Activated CD8-positive, alpha-beta T cell treated with anti-CD3 and anti-CD28 coated beads for 36 hours (primary cell): ENCODE results near the gene RUVBL1. TPM values are rescaled to one million over a fixed set of nuclear protein-coding genes. Genes with fewer than 3 reads are reported as not detected.

Experiments
- ATAC-seq: fragments of 200-7000 bp; cut with Tn5 transposase; one replicate; pipeline ENCODE4 v1.10.0; 2021; ENCODE audit warnings: mild to moderate bottlenecking, moderate library complexity
- CTCF ChIA-PET: fragments of 350-600 bp; sonication (Branson Sonifier 250); formaldehyde crosslinking; loops from one replicate; lab custom pipeline; 2021; ENCODE audit warnings: antibody characterized with exemption; lab: Charles Lee
- POLR2A ChIA-PET: fragments of 350-600 bp; sonication (Branson Sonifier 250); formaldehyde crosslinking; loops from one replicate; lab custom pipeline; 2021; ENCODE audit warnings: antibody characterized with exemption; lab: Charles Lee
- DNase-seq: peaks from one replicate; pipeline ENCODE4 v3.0.0-alpha.2; 2020
- H3K27ac Mint-ChIP-seq: one replicate; pipeline ENCODE4 v1.8.0; 2021; ENCODE audit warnings: mild to moderate bottlenecking, mixed read lengths
- H3K27me3 Mint-ChIP-seq: one replicate; pipeline ENCODE4 v1.8.0; 2021; ENCODE audit warnings: mixed read lengths
- H3K36me3 Mint-ChIP-seq: one replicate; pipeline ENCODE4 v1.8.0; 2021; ENCODE audit warnings: low read depth, mixed read lengths
- H3K4me1 Mint-ChIP-seq: one replicate; pipeline ENCODE4 v1.8.0; 2021; ENCODE audit warnings: low read depth, mixed read lengths
- H3K4me3 Mint-ChIP-seq: one replicate; pipeline ENCODE4 v1.8.0; 2021; ENCODE audit warnings: mild to moderate bottlenecking, moderate library complexity, mixed read lengths
- H3K9me3 Mint-ChIP-seq: one replicate; pipeline ENCODE4 v1.8.0; 2021; ENCODE audit warnings: mixed read lengths
- intact Hi-C: fragments of 100-400 bp; cut with micrococcal nuclease; formaldehyde crosslinking; loops from one replicate; pipeline ENCODE4 v1.10.0; 2022
- total RNA-seq, 2 experiments: library from RNA; stranded (reverse); gene quantifications; one replicate each; pipeline ENCODE4 v1.2.3, GENCODE V29; 2021
- TF ChIP-seq, protein P1 (sequence below): fragments of 200-600 bp; IDR thresholded peaks from one replicate; pipeline ENCODE4 v1.8.0; 2022; ENCODE audit warnings: antibody characterized with exemption, mild to moderate bottlenecking

RUVBL1 gene
- total RNA-seq, 2 experiments from 2014 or later, result 99.0 to 99.5 TPM

DNA sequence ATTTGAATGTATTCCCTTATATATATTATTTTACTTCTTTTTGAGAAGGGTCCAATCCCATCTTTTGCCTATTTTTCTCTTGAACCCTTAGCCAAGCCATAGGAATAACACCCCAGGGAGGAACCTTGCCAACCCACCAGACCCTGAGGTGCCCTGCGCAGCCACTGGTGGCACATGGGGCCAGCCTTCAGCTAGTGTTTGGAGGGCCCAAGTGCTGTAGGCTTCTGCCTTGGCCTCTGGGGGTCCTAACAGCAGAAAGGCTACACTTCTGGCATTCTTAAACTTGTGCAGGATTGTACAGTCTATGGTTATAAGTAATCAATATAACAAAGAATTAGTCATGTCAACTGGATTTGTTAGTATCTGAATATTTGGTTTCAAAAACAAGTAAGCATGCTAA is 34.5 kb downstream of the RUVBL1 start:
- H3K27me3 Mint-ChIP-seq, result no peaks in the 10 kb centered on the region
- ChIA-PET CTCF (interaction anchor here (1.4 kb wide), 1 partner anchor 44 kb away, joined by 6 read pairs; no protein-coding TSS in a partner anchor), POLR2A (no interaction called here)
- no peak for ATAC-seq
- peaks cover 41% of the 10 kb centered on the region for H3K36me3 Mint-ChIP-seq
- TF ChIP-seq, protein P1, sequence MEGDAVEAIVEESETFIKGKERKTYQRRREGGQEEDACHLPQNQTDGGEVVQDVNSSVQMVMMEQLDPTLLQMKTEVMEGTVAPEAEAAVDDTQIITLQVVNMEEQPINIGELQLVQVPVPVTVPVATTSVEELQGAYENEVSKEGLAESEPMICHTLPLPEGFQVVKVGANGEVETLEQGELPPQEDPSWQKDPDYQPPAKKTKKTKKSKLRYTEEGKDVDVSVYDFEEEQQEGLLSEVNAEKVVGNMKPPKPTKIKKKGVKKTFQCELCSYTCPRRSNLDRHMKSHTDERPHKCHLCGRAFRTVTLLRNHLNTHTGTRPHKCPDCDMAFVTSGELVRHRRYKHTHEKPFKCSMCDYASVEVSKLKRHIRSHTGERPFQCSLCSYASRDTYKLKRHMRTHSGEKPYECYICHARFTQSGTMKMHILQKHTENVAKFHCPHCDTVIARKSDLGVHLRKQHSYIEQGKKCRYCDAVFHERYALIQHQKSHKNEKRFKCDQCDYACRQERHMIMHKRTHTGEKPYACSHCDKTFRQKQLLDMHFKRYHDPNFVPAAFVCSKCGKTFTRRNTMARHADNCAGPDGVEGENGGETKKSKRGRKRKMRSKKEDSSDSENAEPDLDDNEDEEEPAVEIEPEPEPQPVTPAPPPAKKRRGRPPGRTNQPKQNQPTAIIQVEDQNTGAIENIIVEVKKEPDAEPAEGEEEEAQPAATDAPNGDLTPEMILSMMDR, result no peak
- intact Hi-C loops, result loop anchor here (10.0 kb wide), 1 partner anchor 406 kb away; the partner anchor contains the start of gene GATA2
- H3K9me3 Mint-ChIP-seq, result no peaks in the 10 kb centered on the region
- no peak for DNase-seq
- no peaks in the 10 kb centered on the region for H3K4me1 Mint-ChIP-seq
- no peak overlapping the region for H3K4me3 Mint-ChIP-seq
- H3K27ac Mint-ChIP-seq, result no peak overlapping the region

GRCh38 chr3:128084675-128085021 is 39.0 kb downstream of the RUVBL1 start:
- POLR2A ChIA-PET, result no interaction called here
- CTCF ChIA-PET, result interaction anchor here (0.8 to 2.3 kb wide), 4 partner anchors 9 to 49 kb away, joined by 3 to 5 read pairs (median 4); no protein-coding TSS in a partner anchor
- ATAC-seq, result no peak

DNA sequence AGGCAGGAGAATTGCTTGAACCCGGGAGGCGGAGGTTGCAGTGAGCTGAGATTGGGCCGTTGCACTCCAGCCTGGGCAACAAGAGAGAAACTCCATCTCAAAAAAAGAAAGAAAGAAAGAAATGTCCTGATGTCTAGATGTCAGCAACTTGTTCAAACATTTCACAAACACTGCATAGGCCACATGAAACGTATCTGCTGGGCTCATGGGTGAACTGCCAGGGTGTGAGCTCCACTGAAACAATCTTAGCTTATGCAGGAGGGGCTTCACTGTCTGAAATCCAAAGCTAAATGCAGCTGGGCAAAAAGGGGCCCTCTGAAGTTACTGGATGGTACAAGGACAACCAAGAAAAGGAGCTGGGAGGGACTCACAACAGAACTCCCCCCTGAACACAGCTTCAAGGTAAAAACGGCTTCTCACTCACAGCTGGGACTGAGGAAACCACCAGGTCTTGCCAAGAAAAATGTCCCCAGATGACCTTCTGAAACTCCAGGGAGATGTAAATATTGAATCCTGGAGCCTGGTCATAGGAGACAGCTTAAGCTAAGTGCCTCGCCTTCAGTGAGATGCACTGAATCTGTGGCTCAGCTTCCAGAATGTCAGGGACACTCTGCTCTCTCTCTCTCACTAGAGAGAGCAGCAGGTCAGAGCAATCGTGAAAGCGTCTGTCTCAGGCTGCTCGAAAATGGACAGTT is 39.5 kb downstream of the RUVBL1 start:
- TF ChIP-seq, protein P1, result no peak
- DNase-seq (no peak), ATAC-seq (no peak)
- no peak overlapping the region for H3K4me3 Mint-ChIP-seq
- H3K36me3 Mint-ChIP-seq, result peaks cover 59% of the 10 kb centered on the region
- intact Hi-C loops, result loop anchor here (10.0 kb wide), 1 partner anchor 411 kb away; the partner anchor contains the start of gene GATA2
- POLR2A ChIA-PET, result no interaction called here
- no peaks in the 10 kb centered on the region for H3K27me3 Mint-ChIP-seq
- H3K4me1 Mint-ChIP-seq, result no peaks in the 10 kb centered on the region
- no peaks in the 10 kb centered on the region for H3K9me3 Mint-ChIP-seq
- no peak overlapping the region for H3K27ac Mint-ChIP-seq
- CTCF ChIA-PET, result interaction anchor here (0.8 to 2.3 kb wide), 5 partner anchors 10 to 50 kb away, joined by 3 to 5 read pairs (median 4); no protein-coding TSS in a partner anchor

More at GRCh38 chr3:128084675-128085021, 39.0 kb downstream of the RUVBL1 start:
- DNase-seq, result no peak
- H3K4me3 Mint-ChIP-seq, result no peak overlapping the region
- intact Hi-C loops, result loop anchor here (10.0 kb wide), 1 partner anchor 410 kb away; the partner anchor contains the start of gene GATA2
- no peaks in the 10 kb centered on the region for H3K4me1 Mint-ChIP-seq
- TF ChIP-seq, protein P1, result no peak
- H3K27ac Mint-ChIP-seq, result no peak overlapping the region
- H3K27me3 Mint-ChIP-seq, result no peaks in the 10 kb centered on the region
- no peaks in the 10 kb centered on the region for H3K9me3 Mint-ChIP-seq
- peaks cover 58% of the 10 kb centered on the region for H3K36me3 Mint-ChIP-seq

GRCh38 chr3:128083396-128083795 is 40.2 kb downstream of the RUVBL1 start:
- Mint-ChIP-seq H3K9me3 (no peaks in the 10 kb centered on the region), H3K4me3 (no peak overlapping the region), H3K36me3 (peaks cover 63% of the 10 kb centered on the region), H3K4me1 (no peaks in the 10 kb centered on the region), H3K27ac (no peak overlapping the region), H3K27me3 (no peaks in the 10 kb centered on the region)
- intact Hi-C loops, result loop anchor here (10.0 kb wide), 1 partner anchor 411 kb away; the partner anchor contains the start of gene GATA2
- TF ChIP-seq, protein P1, result no peak
- no peak for ATAC-seq
- no peak for DNase-seq
- POLR2A ChIA-PET, result interaction anchor here (1.0 kb wide), 1 partner anchor 17 kb away, joined by 3 read pairs; no protein-coding TSS in a partner anchor
- CTCF ChIA-PET, result interaction anchor here (1.1 to 2.3 kb wide), 2 partner anchors 12 to 50 kb away, joined by 5 read pairs; no protein-coding TSS in a partner anchor

DNA sequence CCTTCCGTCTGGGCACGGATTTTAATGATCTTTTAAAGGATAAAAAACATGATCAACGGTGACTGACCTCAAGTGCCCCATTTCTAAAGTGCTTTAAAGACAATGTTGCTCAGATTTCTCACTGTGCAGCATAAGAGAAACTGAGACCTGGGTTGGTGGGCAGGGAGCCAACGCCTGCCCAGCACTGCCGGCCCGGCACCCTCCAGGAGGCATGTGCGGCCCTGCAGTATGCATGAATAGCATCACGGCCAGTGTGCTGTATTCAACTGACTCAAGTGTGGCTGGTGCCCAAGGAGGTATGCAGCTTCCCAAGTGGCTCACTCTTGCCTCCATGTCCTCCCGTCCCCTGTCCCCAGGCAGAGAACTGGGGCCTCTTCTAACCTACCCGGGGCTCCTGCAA is 41.1 kb downstream of the RUVBL1 start:
- CTCF ChIA-PET, result interaction anchor here (1.0 to 2.3 kb wide), 2 partner anchors 13 to 51 kb away, joined by 4 to 5 read pairs; no protein-coding TSS in a partner anchor
- DNase-seq (no peak), ATAC-seq (no peak)
- H3K27me3 Mint-ChIP-seq, result no peaks in the 10 kb centered on the region
- POLR2A ChIA-PET, result interaction anchor here (1.0 kb wide), 1 partner anchor 17 kb away, joined by 3 read pairs; no protein-coding TSS in a partner anchor
- TF ChIP-seq, protein P1, result no peak
- H3K4me1 Mint-ChIP-seq, result peaks cover 5% of the 10 kb centered on the region
- no peak overlapping the region for H3K27ac Mint-ChIP-seq
- no peaks in the 10 kb centered on the region for H3K9me3 Mint-ChIP-seq
- H3K36me3 Mint-ChIP-seq, result peaks cover 61% of the 10 kb centered on the region
- intact Hi-C loops, result loop anchor here (10.0 kb wide), 1 partner anchor 412 kb away; the partner anchor contains the start of gene GATA2
- no peak overlapping the region for H3K4me3 Mint-ChIP-seq
